Spleen (tissue), 11 donors: ENCODE results near the gene KIR2DL3. TPM values are rescaled to one million over a fixed set of nuclear protein-coding genes. Genes with fewer than 3 reads are reported as not detected.
"Not testable (repeated sequence)": the region's sequence is repeated elsewhere in the genome, so short reads cannot be mapped to it uniquely, and the experiment has no call there.

Experiments used
- DNase-seq: peaks from one replicate; pipeline ENCODE4 v3.0.0-alpha.2; 2020
- H3K27ac ChIP-seq, 8 donors: fragments of 200-600 bp; sonication (generic) in 7 of 8; 1 replicate in 4 of 8; 2 replicates in 4 of 8; pipeline versions ENCODE4 v1.5.0 to v1.8.0; 2016 to 2021; ENCODE audit warnings: inconsistent platforms in 4 of 8, mild to moderate bottlenecking in 4 of 8, moderate library complexity in 1 of 8
- H3K27me3 ChIP-seq, 7 donors: fragments of 200-600 bp; sonication (generic) in 6 of 7; replicated peaks in 1 of 7; 1 replicate in 4 of 7; 2 replicates in 3 of 7; pipeline versions ENCODE4 v1.5.0 to v1.8.0; 2016 to 2021; ENCODE audit warnings: inconsistent platforms in 3 of 7, mild to moderate bottlenecking in 1 of 7
- H3K36me3 ChIP-seq, 6 donors: fragments of 200-600 bp; sonication (generic) in 5 of 6; 1 replicate in 4 of 6; 2 replicates in 2 of 6; pipeline versions ENCODE4 v1.5.0 to v1.8.0; 2016 to 2021; ENCODE audit warnings: inconsistent platforms in 2 of 6
- H3K4me1 ChIP-seq, 6 donors: fragments of 200-600 bp; sonication (generic) in 5 of 6; 1 replicate in 3 of 6; 2 replicates in 3 of 6; pipeline versions ENCODE4 v1.5.0 to v1.8.0; 2016 to 2021; ENCODE audit warnings: inconsistent platforms in 3 of 6
- H3K4me3 ChIP-seq, 8 donors: fragments of 200-600 bp; sonication (generic) in 7 of 8; 1 replicate in 4 of 8; 2 replicates in 4 of 8; pipeline versions ENCODE4 v1.5.0 to v1.8.0; 2016 to 2021; ENCODE audit warnings: inconsistent platforms in 4 of 8, mild to moderate bottlenecking in 4 of 8, moderate library complexity in 2 of 8
- H3K9me3 ChIP-seq, 8 donors: fragments of 200-600 bp; sonication (generic) in 7 of 8; 1 replicate in 4 of 8; 2 replicates in 4 of 8; pipeline versions ENCODE4 v1.5.0 to v1.8.0; 2016 to 2021; ENCODE audit warnings: inconsistent platforms in 4 of 8
- POLR2A ChIP-seq, 3 donors: fragments of 450-650 bp; IDR thresholded peaks; one replicate each; pipeline ENCODE4 v1.5.1; 2017; ENCODE audit warnings: antibody characterized with exemption in 3 of 3, mild to moderate bottlenecking in 1 of 3
- POLR2AphosphoS5 ChIP-seq, 3 donors: sonication (generic); formaldehyde crosslinking; IDR thresholded peaks; one replicate each; pipeline ENCODE4 v1.5.1; 2017; ENCODE audit warnings: antibody characterized with exemption in 3 of 3
- WGBS, 5 donors: extraction: QIAGEN DNeasy Blood & Tissue Kit in 3 of 5; methylation state at CpG; one replicate each; pipeline versions ENCODE4 v1.1.5 to v1.1.7; 2013 to 2018; 5-methylcytosine and 5-hydroxymethylcytosine counted together
- intact Hi-C: fragments of 100-400 bp; cut with DNase I; formaldehyde crosslinking; loops from one replicate; pipeline ENCODE4 v1.15.0; 2023; ENCODE audit warnings: low total_unique reads
- polyA plus RNA-seq, 3 donors: library from polyadenylated mRNA; stranded (reverse); fragments of 200-250 nt; gene quantifications; one replicate each; pipeline ENCODE4 v1.2.1, GENCODE V29; 2013
- total RNA-seq, 7 donors: library from RNA; depleted of rRNA in 3 of 7; stranded (reverse); fragments of >200 nt in 3 of 7; fragmentation: NEBNext Ultra II Directional in 4 of 7; extraction: Animal tissue kit (Norgen Biotek cat#: 25700) in 4 of 7; gene quantifications; one replicate each; pipeline versions ENCODE4 v1.1.0 to v1.2.1, GENCODE V29; 2016 to 2021
- TF ChIP-seq, protein P1 (sequence below), 11 experiments: fragments of 200-600 bp in 7 of 11; fragments of 450-650 bp in 4 of 11; sonication (generic) in 4 of 11; IDR thresholded peaks in 8 of 11; conservative IDR thresholded peaks in 3 of 11; 1 replicate in 7 of 11; 2 replicates in 4 of 11; pipeline versions ENCODE4 v1.4.0 to v1.8.0; 2016 to 2021; ENCODE audit warnings: antibody characterized with exemption in 11 of 11, inconsistent platforms in 4 of 11, mild to moderate bottlenecking in 1 of 11
- donor health status: healthy with polysubstance abuse.
- donor health status: DM: no; HTN: no; CAD: no; lungs with moderate emphysema.
- donor health status: DM: no; HTN: no; CAD: no.
- donor health status: Bipolar disorder and iron deficiency.
- donor health status: healthy.
- donor health status: DM: no; HTN: no; CAD: no.
- donor health status: DM: yes; HTN: yes; CAD: no.

Gene KIR2DL3
- total and polyA plus RNA-seq, 10 donors, result 0.07 to 3.5 (median 1.1) TPM; not detected in 1

DNA sequence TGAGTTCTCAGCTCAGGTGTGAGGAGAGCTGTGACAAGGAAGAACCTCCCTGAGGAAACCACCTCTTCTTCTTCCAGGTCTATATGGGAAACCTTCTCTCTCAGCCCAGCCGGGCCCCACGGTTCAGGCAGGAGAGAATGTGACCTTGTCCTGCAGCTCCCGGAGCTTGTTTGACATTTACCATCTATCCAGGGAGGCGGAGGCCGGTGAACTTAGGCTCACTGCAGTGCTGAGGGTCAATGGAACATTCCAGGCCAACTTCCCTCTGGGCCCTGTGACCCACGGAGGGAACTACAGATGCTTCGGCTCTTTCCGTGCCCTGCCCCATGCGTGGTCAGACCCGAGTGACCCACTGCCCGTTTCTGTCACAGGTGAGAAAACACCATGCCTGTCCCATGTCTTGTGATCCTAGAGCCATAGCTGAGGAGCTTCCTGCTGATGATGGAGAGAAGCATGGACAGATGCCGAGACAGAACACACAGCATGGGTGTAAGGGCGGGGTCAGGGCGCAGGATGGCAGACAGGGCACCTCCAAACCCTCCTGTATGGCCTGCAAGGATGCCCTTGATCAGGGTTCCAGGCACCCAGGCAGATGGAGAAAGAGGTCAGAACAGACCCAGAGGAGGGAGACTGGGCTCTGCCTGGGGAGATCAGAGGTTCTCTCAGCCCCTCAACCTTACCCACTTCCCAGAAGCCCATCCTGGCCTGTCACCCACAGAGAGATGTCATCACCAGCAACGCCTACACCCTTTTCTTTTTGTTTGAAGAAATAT is 8.7 kb upstream of the KIR2DL3 start:
- H3K9me3 ChIP-seq, result peaks cover 0 to 14% (median 0%) of the 10 kb centered on the region in 8 donors
- no peak overlapping the region for H3K27ac ChIP-seq
- DNase-seq, result no peak
- H3K4me3 ChIP-seq, result no peak overlapping the region
- TF ChIP-seq POLR2AphosphoS5 (IDR thresholded peaks at IDR 0.05) (no peak), POLR2A (IDR thresholded peaks at IDR 0.05) (no peak)
- TF ChIP-seq, protein P1, sequence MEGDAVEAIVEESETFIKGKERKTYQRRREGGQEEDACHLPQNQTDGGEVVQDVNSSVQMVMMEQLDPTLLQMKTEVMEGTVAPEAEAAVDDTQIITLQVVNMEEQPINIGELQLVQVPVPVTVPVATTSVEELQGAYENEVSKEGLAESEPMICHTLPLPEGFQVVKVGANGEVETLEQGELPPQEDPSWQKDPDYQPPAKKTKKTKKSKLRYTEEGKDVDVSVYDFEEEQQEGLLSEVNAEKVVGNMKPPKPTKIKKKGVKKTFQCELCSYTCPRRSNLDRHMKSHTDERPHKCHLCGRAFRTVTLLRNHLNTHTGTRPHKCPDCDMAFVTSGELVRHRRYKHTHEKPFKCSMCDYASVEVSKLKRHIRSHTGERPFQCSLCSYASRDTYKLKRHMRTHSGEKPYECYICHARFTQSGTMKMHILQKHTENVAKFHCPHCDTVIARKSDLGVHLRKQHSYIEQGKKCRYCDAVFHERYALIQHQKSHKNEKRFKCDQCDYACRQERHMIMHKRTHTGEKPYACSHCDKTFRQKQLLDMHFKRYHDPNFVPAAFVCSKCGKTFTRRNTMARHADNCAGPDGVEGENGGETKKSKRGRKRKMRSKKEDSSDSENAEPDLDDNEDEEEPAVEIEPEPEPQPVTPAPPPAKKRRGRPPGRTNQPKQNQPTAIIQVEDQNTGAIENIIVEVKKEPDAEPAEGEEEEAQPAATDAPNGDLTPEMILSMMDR (IDR thresholded peaks at IDR 0.05 in 8 of 11, conservative IDR thresholded peaks at IDR 0.05 in 3 of 11), result no peak
- no peaks in the 10 kb centered on the region for H3K36me3 ChIP-seq
- WGBS, 5 donors, result 64 to 74% (median 70%) methylated on average over 14 to 15 of the region's 15 CpGs
- intact Hi-C loops, result no loop called here
- no peaks in the 10 kb centered on the region for H3K4me1 ChIP-seq
- H3K27me3 ChIP-seq, result peaks cover 0 to 44% (median 0%) of the 10 kb centered on the region in 7 donors

DNA sequence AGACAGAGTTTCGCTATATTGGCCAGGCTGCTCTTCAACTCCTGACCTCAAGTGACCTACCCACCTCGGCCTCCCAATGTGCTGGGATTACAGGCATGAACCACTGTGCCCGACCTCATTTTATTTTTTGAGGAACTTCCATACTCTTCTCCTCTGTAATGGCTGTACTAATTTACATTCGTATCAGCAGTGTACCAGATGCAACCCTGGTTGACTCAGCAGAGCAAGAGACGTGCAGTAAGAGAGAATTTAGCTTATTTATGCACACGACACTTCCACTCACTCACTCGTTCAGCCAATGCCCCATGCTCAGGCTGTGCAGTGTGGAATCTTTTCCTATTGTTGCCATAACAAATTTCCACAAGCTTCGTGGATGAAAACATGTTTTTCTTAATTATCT is 7.1 kb upstream of the KIR2DL3 start:
- TF ChIP-seq, protein P1 (IDR thresholded peaks at IDR 0.05 in 8 of 11, conservative IDR thresholded peaks at IDR 0.05 in 3 of 11), result no peak
- TF ChIP-seq POLR2A (IDR thresholded peaks at IDR 0.05) (no peak), POLR2AphosphoS5 (IDR thresholded peaks at IDR 0.05) (no peak)
- Histone ChIP-seq H3K9me3 (peaks cover 0 to 14% (median 0%) of the 10 kb centered on the region in 8 donors), H3K4me1 (no peaks in the 10 kb centered on the region), H3K4me3 (no peak overlapping the region), H3K27ac (no peak overlapping the region), H3K36me3 (no peaks in the 10 kb centered on the region), H3K27me3 (peaks cover 0 to 44% (median 0%) of the 10 kb centered on the region in 7 donors)
- DNase-seq, result no peak
- intact Hi-C loops, result no loop called here
- 51 to 69% (median 61%) methylated on average over 8 of the region's 8 CpGs for WGBS, 5 donors

DNA sequence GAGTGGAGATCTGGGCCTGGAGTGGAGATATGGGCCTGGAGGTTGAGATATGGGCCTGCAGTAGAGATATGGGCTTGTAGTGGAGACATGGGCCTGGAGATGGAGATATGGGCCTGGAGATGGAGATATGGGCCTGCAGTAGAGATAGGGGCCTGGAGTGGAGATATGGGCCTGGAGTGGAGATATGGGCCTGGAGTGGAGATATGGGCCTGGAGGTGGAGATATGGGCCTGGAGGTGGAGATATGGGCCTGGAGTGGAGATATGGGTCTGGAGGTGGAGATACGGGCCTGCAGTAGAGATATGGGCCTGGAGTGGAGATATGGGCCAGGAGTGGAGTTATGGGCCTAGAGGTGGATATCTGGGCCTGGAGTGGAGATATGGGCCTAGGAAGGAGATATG is 402 bp downstream of the KIR2DL3 start:
- no peaks in the 10 kb centered on the region for H3K36me3 ChIP-seq
- peaks cover 0 to 7% (median 0%) of the 10 kb centered on the region in 8 donors for H3K9me3 ChIP-seq
- H3K4me1 ChIP-seq, result no peaks in the 10 kb centered on the region
- H3K27me3 ChIP-seq, result no peaks in the 10 kb centered on the region
- 71 to 92% (median 83%) methylated on average over 1 of the region's 1 CpG for WGBS, 5 donors
- intact Hi-C loops, result loop anchor here (2.0 kb wide), 1 partner anchor 110 kb away; no protein-coding TSS in a partner anchor
- DNase-seq, result no peak
- TF ChIP-seq POLR2AphosphoS5 (IDR thresholded peaks at IDR 0.05), result no peak
- no peak overlapping the region for H3K4me3 ChIP-seq
- no peak overlapping the region for H3K27ac ChIP-seq

DNA sequence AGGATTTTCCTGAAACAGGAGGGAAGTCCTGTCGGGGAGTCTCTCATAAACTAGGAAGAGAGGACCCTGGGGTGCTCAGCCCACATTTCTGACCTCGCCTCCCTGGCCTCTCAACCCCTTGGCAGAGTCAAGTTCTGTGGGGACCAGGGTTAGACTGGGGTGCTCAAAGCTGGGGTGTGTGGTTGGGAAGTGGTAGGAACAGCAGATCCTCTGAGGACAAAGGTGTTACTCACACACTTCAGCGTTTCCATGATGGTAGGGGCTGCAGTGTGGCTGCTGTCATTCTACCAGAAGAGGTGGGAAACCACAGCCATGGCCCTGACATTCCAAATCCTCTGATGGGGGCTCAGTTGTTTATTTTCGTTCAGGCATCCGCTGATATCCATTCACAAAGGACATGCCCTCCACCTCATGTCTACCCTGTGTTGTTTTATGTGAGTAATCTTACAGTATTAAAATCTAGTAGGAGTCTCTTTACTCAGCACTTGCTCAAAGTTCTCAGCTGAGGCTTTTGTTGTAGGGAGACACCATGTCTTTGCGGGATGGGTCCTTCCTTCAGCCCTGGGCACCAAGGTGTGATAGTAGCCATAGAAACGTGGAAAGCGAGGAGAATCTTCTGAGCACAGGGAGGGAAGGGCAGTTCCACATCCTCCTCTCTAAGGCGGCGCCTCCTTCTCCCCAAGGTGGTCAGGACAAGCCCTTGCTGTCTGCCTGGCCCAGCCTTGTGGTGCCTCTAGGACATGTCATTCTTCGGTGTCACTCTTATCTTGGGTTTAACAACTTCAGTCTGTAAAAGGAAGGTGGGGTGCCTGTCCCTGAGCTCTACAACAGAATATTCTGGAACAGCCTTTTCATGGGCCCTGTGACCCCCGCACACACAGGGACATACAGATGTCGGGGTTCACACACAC is 1.5 kb downstream of the KIR2DL3 start:
- H3K4me3 ChIP-seq, result no peak overlapping the region
- intact Hi-C loops, result loop anchor here (2.0 kb wide), 1 partner anchor 109 kb away; no protein-coding TSS in a partner anchor
- TF ChIP-seq POLR2AphosphoS5 (IDR thresholded peaks at IDR 0.05) (no peak), POLR2A (IDR thresholded peaks at IDR 0.05) (no peak)
- TF ChIP-seq, protein P1 (IDR thresholded peaks at IDR 0.05 in 8 of 11, conservative IDR thresholded peaks at IDR 0.05 in 3 of 11), result no peak
- H3K27me3 ChIP-seq, result no peaks in the 10 kb centered on the region
- no peaks in the 10 kb centered on the region for H3K4me1 ChIP-seq
- 82 to 92% (median 84%) methylated on average over 13 of the region's 13 CpGs for WGBS, 5 donors
- no peak overlapping the region for H3K27ac ChIP-seq
- no peaks in the 10 kb centered on the region for H3K36me3 ChIP-seq
- no peaks in the 10 kb centered on the region for H3K9me3 ChIP-seq
- no peak for DNase-seq

DNA sequence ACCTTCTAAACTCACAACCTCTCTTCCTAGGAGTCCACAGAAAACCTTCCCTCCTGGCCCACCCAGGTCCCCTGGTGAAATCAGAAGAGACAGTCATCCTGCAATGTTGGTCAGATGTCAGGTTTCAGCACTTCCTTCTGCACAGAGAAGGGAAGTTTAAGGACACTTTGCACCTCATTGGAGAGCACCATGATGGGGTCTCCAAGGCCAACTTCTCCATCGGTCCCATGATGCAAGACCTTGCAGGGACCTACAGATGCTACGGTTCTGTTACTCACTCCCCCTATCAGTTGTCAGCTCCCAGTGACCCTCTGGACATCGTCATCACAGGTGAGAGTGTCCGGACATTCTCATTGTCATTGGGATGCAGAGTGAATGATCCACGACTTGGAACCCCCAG is 3.6 kb downstream of the KIR2DL3 start:
- H3K9me3 ChIP-seq, H3K27me3 ChIP-seq, H3K4me1 ChIP-seq, H3K4me3 ChIP-seq, H3K36me3 ChIP-seq, intact Hi-C loops, DNase-seq: not testable (repeated sequence)
- peak overlapping the region in 2 of 8 donors; percentile 23 to 50 for H3K27ac ChIP-seq
- WGBS, 5 donors, result 50 to 72% (median 61%) methylated on average over 4 to 5 of the region's 5 CpGs

DNA sequence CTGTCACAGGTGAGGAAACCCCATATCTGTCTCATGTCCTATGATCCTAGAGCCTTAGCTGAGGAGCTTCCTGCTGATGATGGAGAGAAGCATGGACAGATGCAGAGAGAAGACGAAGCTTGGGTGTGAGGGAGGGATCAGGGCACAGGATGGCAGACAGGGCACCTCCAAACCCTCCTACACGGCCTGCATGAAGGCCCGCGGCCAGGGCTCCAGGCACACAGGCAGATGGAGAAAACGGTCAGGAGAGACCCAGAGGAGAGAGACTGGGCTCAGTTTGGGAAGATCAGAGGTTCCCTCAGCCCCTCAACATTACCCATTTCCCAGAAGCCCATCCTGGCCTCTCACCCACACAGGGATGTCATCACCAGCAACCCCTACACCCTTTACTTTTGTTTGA is 5.8 kb downstream of the KIR2DL3 start:
- 68 to 81% (median 79%) methylated on average over 5 of the region's 5 CpGs for WGBS, 5 donors
- H3K4me1 ChIP-seq, H3K27me3 ChIP-seq, H3K4me3 ChIP-seq, H3K36me3 ChIP-seq, H3K27ac ChIP-seq, H3K9me3 ChIP-seq, intact Hi-C loops: not testable (repeated sequence)
- peak; percentile 71 for DNase-seq
